Bronchial smooth muscle cell (primary cell): ENCODE measurements around the gene KLHL30. TPM values are rescaled to one million over a fixed set of nuclear protein-coding genes. Genes with fewer than 3 reads are reported as not detected.

ENCODE experiments used
- total RNA-seq: library from RNA; depleted of rRNA; stranded (reverse); fragments of >200 nt; gene quantifications from 2 replicates; pipeline ENCODE4 v1.2.1, GENCODE V29; 2014

The KLHL30 gene
- total RNA-seq, result 0.09 and 0.16 TPM in 2 replicates

DNA sequence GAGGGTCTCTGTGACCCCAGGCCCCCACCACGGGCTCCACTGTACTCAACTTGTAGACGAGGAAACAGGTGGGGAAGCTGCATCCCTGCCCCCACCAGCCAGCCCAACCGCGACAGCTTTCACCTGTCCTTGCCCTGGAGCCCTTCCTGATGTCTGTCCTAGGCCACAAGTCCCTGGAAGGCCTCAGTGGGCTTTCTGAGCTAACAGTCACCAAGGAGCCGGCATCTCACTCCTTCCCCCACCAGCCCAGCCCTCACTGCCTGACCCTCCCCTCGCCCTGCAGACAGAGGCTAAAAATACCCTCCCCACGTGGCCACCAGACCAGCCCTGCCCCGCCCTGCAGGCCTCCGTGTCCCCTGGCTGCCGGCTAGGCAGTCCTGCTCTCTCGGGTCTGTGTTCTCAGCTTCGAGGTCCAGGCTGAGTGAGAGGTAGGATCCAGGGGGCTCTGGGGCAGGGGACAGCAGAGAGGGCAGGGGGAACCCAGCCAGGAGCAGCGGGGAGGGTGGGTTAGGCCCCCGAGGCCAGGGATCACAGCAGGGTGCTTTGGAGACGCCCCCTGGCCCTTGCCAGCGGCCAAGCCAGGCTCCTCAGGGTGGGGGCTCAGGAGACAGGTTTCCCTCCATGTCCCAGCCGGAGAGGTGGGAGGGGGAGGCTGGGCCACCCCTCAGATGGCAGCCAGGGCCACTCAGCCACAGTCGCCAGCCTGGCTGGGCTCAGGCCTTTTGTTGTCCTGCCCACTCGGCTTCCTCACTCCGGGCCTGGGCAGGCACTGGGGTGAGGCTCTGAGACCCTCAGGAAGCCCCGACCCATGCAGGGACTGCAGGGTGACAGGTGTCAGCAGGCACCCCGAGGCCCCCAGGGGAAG lies at the start of gene KLHL30:
TSS of gene KLHL30 (plus strand) at position 338 of the 865 bp plus-strand sequence. CDS start 2,087 bp downstream, outside the sequence.

DNA sequence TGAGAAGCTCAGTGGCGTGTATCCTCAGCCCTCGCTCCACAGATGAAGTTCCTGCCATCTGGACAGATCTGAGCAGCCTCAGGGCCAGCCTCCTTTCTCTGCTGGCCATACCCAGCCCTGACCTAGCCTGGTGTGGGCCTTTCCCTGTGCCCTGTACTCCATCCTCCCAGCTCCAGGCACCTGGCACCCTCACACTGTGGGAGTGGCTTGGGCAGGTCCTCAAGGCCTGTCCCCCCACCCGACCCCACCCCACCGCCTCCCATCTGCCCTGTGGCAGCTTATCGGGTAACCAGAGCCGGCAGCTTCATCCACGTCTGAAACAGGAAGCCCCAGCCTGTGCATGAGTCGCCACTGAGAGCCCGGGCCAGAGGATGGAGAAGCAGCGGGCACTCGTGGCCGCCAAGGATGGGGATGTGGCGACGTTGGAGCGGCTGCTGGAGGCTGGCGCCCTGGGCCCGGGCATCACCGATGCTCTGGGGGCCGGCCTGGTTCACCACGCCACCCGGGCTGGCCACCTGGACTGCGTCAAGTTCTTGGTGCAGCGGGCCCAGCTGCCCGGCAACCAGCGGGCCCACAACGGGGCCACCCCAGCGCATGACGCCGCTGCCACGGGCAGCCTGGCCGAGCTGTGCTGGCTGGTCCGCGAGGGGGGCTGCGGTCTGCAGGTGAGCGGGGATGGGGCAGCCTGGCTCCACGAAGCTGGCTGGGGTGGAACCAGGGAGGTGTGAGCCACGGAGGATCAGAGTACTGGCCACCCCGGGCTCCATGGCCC lies 38.2 kb upstream of the KLHL30 start, which contains the start of gene ESPNL:
TSS of gene ESPNL (plus strand) at position 292 of the 772 bp plus-strand sequence. CDS start at position 372, 80 bp downstream.

GRCh38 chr2:238158509-238159070 lies 20.1 kb downstream of the KLHL30 start, which contains the start of gene ERFE:
Gene ERFE, plus strand, starts transcription at chr2:238158970. Its CDS starts 38 bp downstream, at chr2:238159008.

Other genes with a start within 250 kb of the KLHL30 start
- gene UBE2F, start 171.7 kb upstream of the KLHL30 start, total RNA-seq, result 35.1 and 50.5 TPM in 2 replicates
- gene SCLY, start 77.7 kb upstream of the KLHL30 start, total RNA-seq, result 9.1 and 10.9 TPM in 2 replicates
- 0.60 and 2.7 TPM in 2 replicates for gene ESPNL, start 38.3 kb upstream of the KLHL30 start, total RNA-seq
- 0.32 and 1.3 TPM in 2 replicates for gene ERFE, start 20.3 kb downstream of the KLHL30 start, total RNA-seq
- 18.3 and 23.6 TPM in 2 replicates for gene ILKAP, start 65.0 kb downstream of the KLHL30 start, total RNA-seq
- gene HES6, start 101.4 kb downstream of the KLHL30 start, total RNA-seq, result 0.34 and 0.47 TPM in 2 replicates
- gene PER2, start 149.9 kb downstream of the KLHL30 start, total RNA-seq, result 2.0 and 3.7 TPM in 2 replicates
- gene TRAF3IP1, start 181.8 kb downstream of the KLHL30 start, total RNA-seq, result 9.9 and 11.5 TPM in 2 replicates